K562 (cell line): Measurements from ENCODE around the gene C16orf74. TPM values are rescaled to one million over a fixed set of nuclear protein-coding genes. Genes with fewer than 3 reads are reported as not detected.

Source experiments
- ATAC-seq: fragments of 200-7000 bp; cut with Tn5 transposase; 3 replicates; pipeline ENCODE4 v1.9.1; 2020; ENCODE audit warnings: moderate library complexity
- BruUV-seq: library from RNA; stranded (reverse); fragments of 400-500 nt; replicated peaks from 2 replicates; lab custom pipeline; 2021; lab: Mats Ljungman, UMichigan
- CTCF ChIA-PET: fragments of 300-600 bp; formaldehyde crosslinking; extraction: SDS; loops from one replicate; lab custom pipeline; 2021; ENCODE audit warnings: low intra/inter-chr PET ratio; lab: Yijun Ruan, JAX
- POLR2A ChIA-PET: fragments of 300-600, 350-650 bp; sonication (Branson Sonifier 250); formaldehyde crosslinking; extraction: SDS; loops from one replicate; lab custom pipeline; 2021; ENCODE audit warnings: antibody characterized with exemption, inconsistent platforms; lab: Yijun Ruan, JAX
- DNase-seq, 4 experiments: peaks; one replicate each; pipeline versions ENCODE4 v3.0.0 to v3.0.0-alpha.2; 2011 to 2018; ENCODE audit warnings: low spot score in 3 of 4, mixed read lengths in 3 of 4; ENCODE audit errors: extremely low read depth in 1 of 4
- FAIRE-seq: peaks from 2 replicates; lab custom pipeline; 2011; peaks lifted over from hg19 to GRCh38; lab: Jason Lieb, UNC
- H2AFZ ChIP-seq: 2 replicates; pipeline ENCODE4 v1.6.0; 2011; ENCODE audit warnings: low read depth, low read length, control low read depth, inconsistent platforms
- H3K27ac ChIP-seq: fragments of 200-600 bp; 3 replicates; pipeline ENCODE4 v1.8.0; 2011; ENCODE audit warnings: low read depth, mild to moderate bottlenecking, control low read depth, inconsistent platforms, low read length, moderate library complexity, mixed read lengths; ENCODE audit errors: extremely low read depth
- H3K27me3 ChIP-seq, 2 experiments: fragments of 300-600 bp in 1 of 2; 2 replicates in 1 of 2; 3 replicates in 1 of 2; pipeline versions ENCODE4 v1.6.0 to v1.8.0; 2011; ENCODE audit warnings: inconsistent platforms in 2 of 2, low read length in 2 of 2, mild to moderate bottlenecking in 1 of 2, mixed read lengths in 1 of 2, moderate library complexity in 1 of 2; ENCODE audit not compliant: control insufficient read depth in 2 of 2, insufficient read depth in 2 of 2
- H3K36me3 ChIP-seq: fragments of 300-600 bp; 3 replicates; pipeline ENCODE4 v1.8.0; 2011; ENCODE audit warnings: mild to moderate bottlenecking, low read length, inconsistent platforms; ENCODE audit not compliant: control insufficient read depth, insufficient read depth
- H3K4me1 ChIP-seq, 2 experiments: fragments of 200-600 bp in 1 of 2; replicated peaks in 1 of 2; 2 replicates in 1 of 2; 3 replicates in 1 of 2; pipeline versions ENCODE4 v1.5.1 to v1.8.0; 2011; ENCODE audit warnings: inconsistent platforms in 2 of 2, low read length in 2 of 2, mild to moderate bottlenecking in 1 of 2, mixed read lengths in 1 of 2, moderate library complexity in 1 of 2; ENCODE audit not compliant: control insufficient read depth in 2 of 2, insufficient read depth in 2 of 2
- H3K4me2 ChIP-seq: 2 replicates; pipeline ENCODE4 v1.6.1; 2011; ENCODE audit warnings: low read length, control low read depth, inconsistent platforms, mixed read lengths; ENCODE audit not compliant: insufficient read depth
- H3K4me3 ChIP-seq: fragments of 200-600 bp; sonication (generic), shearing (Covaris generic); 2 replicates; pipeline ENCODE4 v1.5.1; 2016; ENCODE audit warnings: control low read depth, inconsistent platforms
- H3K79me2 ChIP-seq: fragments of 200-600 bp; 3 replicates; pipeline ENCODE4 v1.8.0; 2011; ENCODE audit warnings: low read length, inconsistent platforms; ENCODE audit not compliant: control insufficient read depth, insufficient read depth
- H3K9ac ChIP-seq, 2 experiments: 2 replicates each; pipeline versions ENCODE4 v1.6.0 to v1.6.1; 2011; ENCODE audit warnings: low read depth in 2 of 2, low read length in 2 of 2, control low read depth in 1 of 2, inconsistent platforms in 1 of 2, mild to moderate bottlenecking in 1 of 2, mixed read lengths in 1 of 2; ENCODE audit not compliant: insufficient read depth in 1 of 2
- H3K9me1 ChIP-seq: one replicate; pipeline ENCODE4 v1.6.0; 2011; ENCODE audit warnings: inconsistent platforms, mild to moderate bottlenecking, low read length, moderate library complexity; ENCODE audit not compliant: control insufficient read depth, insufficient read depth
- H3K9me3 ChIP-seq: replicated peaks from 2 replicates; pipeline ENCODE4 v1.5.1; 2011; ENCODE audit warnings: low read depth, low read length, inconsistent platforms; ENCODE audit not compliant: control insufficient read depth, insufficient read depth
- H4K20me1 ChIP-seq: replicated peaks from 2 replicates; pipeline ENCODE4 v1.6.1; 2011; ENCODE audit warnings: low read length, inconsistent platforms, mixed read lengths; ENCODE audit not compliant: control insufficient read depth, insufficient read depth
- UBTF ChIP-seq, 2 experiments: IDR thresholded peaks; 2 replicates each; pipeline ENCODE4 v1.6.1; 2012; ENCODE audit warnings: improper control_type of control experiment in 2 of 2, low read depth in 2 of 2, low read length in 2 of 2, borderline replicate concordance in 1 of 2
- ZFP36 ChIP-seq: fragments of 150-350 bp; IDR thresholded peaks from 2 replicates; pipeline ENCODE4 v1.6.1; 2018; ENCODE audit warnings: low read length, low read depth; ENCODE audit not compliant: partially characterized antibody
- WGBS: fragments of 100-300 bp; shearing (Covaris generic); methylation state at CpG from one replicate; pipeline ENCODE4 v1.1.6; 2016; ENCODE audit warnings: low coverage, mixed read lengths; ENCODE audit not compliant: insufficient coverage; ENCODE audit errors: missing lambda C conversion rate; 5-methylcytosine and 5-hydroxymethylcytosine counted together
- in situ Hi-C: fragments of 300-500 bp; cut with MboI; formaldehyde crosslinking; loops from 4 replicates; pipeline ENCODE4 v1.15.0; 2018; ENCODE audit warnings: inconsistent platforms, mixed read lengths
- intact Hi-C: fragments of 100-400 bp; cut with micrococcal nuclease; formaldehyde crosslinking; loops from 2 replicates; pipeline ENCODE4 v1.14.2; 2022
- polyA plus RNA-seq, 8 experiments: library from polyadenylated mRNA; depleted of rRNA in 4 of 8; stranded (reverse) in 5 of 8; unstranded in 3 of 8; fragments of >200 nt; fragmentation: Nextera tagmentation in 2 of 8; fragmentation: Illumina TruSeq in 1 of 8; extraction: Ambion mirVana in 2 of 8; extraction: Trizol in 1 of 8; gene quantifications; 2 replicates each; pipeline versions ENCODE4 v1.2.1 to v1.2.3, GENCODE V29; 2011 to 2014; ENCODE audit warnings: inconsistent platforms in 1 of 8, missing spikeins in 1 of 8
- total RNA-seq, 7 experiments: library from RNA; depleted of rRNA in 6 of 7; stranded (reverse); fragments of >200 nt in 6 of 7; fragmentation: Illumina TruSeq in 2 of 7; extraction: Trizol in 2 of 7; gene quantifications; 2 replicates each; pipeline versions ENCODE4 v1.2.1 to v1.2.3, GENCODE V29; 2011 to 2021; ENCODE audit warnings: low replicate concordance in 1 of 7
- TF ChIP-seq, protein P1 (sequence below): fragments of 450-650 bp; IDR thresholded peaks from 2 replicates; pipeline ENCODE4 v1.6.1; 2016; ENCODE audit warnings: low read depth, mild to moderate bottlenecking, moderate library complexity

The C16orf74 gene
- total and polyA plus RNA-seq, 9 of the 15 experiments (the other 6 are each of a cell fraction or from before 2014, with no cell fraction given) = not detected

DNA sequence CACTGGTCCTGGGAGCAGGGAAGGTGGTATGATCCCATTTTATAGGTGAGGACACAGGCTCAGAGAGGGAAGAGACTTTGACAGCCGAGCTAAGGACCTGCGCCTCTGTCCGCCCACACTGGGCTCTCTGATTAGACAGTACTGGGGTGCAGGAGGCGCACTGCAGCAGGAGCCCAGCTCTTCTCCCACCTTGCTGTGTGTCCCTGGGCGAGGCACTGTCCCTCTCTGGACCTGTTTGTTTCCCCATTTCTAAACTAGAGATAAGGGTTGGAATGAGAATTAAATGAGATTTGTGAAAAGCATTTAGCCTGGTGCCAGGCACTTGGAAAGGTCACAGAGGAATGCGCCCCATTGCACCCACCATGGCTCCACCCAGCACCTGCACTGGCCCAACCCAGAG lies 42.6 kb downstream of the C16orf74 start:
- TF ChIP-seq UBTF (IDR thresholded peaks at IDR 0.05; ENCODE audit: borderline replicate concordance in 1 of 2, low read depth in 2 of 2, low read length in 2 of 2) (no peak), ZFP36 (peak; percentile 58)
- TF ChIP-seq, protein P1, sequence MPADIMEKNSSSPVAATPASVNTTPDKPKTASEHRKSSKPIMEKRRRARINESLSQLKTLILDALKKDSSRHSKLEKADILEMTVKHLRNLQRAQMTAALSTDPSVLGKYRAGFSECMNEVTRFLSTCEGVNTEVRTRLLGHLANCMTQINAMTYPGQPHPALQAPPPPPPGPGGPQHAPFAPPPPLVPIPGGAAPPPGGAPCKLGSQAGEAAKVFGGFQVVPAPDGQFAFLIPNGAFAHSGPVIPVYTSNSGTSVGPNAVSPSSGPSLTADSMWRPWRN = no peak
- Histone ChIP-seq H3K27me3 (peaks cover 25 to 55% of the 10 kb centered on the region in 2 experiments), H4K20me1 (peaks cover 8% of the 10 kb centered on the region; the same call in 1 of the 2 replicates), H3K27ac (no peak overlapping the region), H3K9me3 (peaks cover 6% of the 10 kb centered on the region), H3K9me1 (no peaks in the 10 kb centered on the region), H3K4me1 (peaks cover 0 to 19% of the 10 kb centered on the region in 2 experiments; a peak in 3 of 5 replicates), H3K4me3 (no peak overlapping the region), H3K79me2 (no peaks in the 10 kb centered on the region), H3K4me2 (no peak overlapping the region), H2AFZ (no peak overlapping the region), H3K36me3 (no peaks in the 10 kb centered on the region), H3K9ac (no peak overlapping the region)
- POLR2A ChIA-PET = no interaction called here
- BruUV-seq = no TSS peak
- intact Hi-C loops (no loop called here), in situ Hi-C loops (no loop called here)
- DNase-seq = no peak
- ATAC-seq = no peak
- CTCF ChIA-PET = no interaction called here
- no peak for FAIRE-seq
- WGBS = 10% methylated on average over 6 of the region's 6 CpGs
